SK-N-SH (cell line): ENCODE measurements around the gene BAIAP2L1. TPM values are rescaled to one million over a fixed set of nuclear protein-coding genes. Genes with fewer than 3 reads are reported as not detected.

Source experiments
- CTCF ChIA-PET: fragments of 300-600, 350-600 bp; formaldehyde crosslinking; extraction: SDS; loops from one replicate; lab custom pipeline; 2021; lab: Yijun Ruan, JAX
- POLR2A ChIA-PET: fragments of 350-600 bp; sonication (Branson Sonifier 250); formaldehyde crosslinking; extraction: SDS; loops from one replicate; lab custom pipeline; 2020; ENCODE audit warnings: antibody characterized with exemption, inconsistent platforms; lab: Yijun Ruan, JAX
- DNase-seq: peaks from one replicate; pipeline ENCODE4 v3.0.0; 2012
- H2AFZ ChIP-seq: fragments of 200-600 bp; sonication (generic); 2 replicates; pipeline ENCODE4 v1.8.1; 2016; ENCODE audit warnings: antibody characterized with exemption, mild to moderate bottlenecking, low read depth
- H3F3A ChIP-seq: fragments of 200-600 bp; sonication (generic); replicated peaks from 2 replicates; pipeline ENCODE3; 2016; ENCODE audit warnings: antibody characterized with exemption, mild to moderate bottlenecking; ENCODE audit not compliant: insufficient read depth
- H3K27ac ChIP-seq, 2 experiments: fragments of 200-500 bp in 1 of 2; fragments of 200-600 bp in 1 of 2; sonication (Bioruptor generic) in 1 of 2; sonication (generic), shearing (Covaris generic) in 1 of 2; 2 replicates each; pipeline versions ENCODE4 v1.5.1 to v1.6.1; 2014 to 2016; ENCODE audit warnings: low read depth in 2 of 2, inconsistent platforms in 1 of 2, low read length in 1 of 2, mild to moderate bottlenecking in 1 of 2, mixed read lengths in 1 of 2
- H3K27me3 ChIP-seq: fragments of 200-600 bp; sonication (generic), shearing (Covaris generic); 2 replicates; pipeline ENCODE4 v1.6.1; 2016; ENCODE audit warnings: mixed run types; ENCODE audit not compliant: insufficient read depth
- H3K36me3 ChIP-seq, 2 experiments: fragments of 200-500 bp in 1 of 2; fragments of 200-600 bp in 1 of 2; sonication (Bioruptor generic) in 1 of 2; sonication (generic) in 1 of 2; replicated peaks in 1 of 2; 2 replicates each; pipeline versions ENCODE3 to v1.5.1; 2014 to 2016; ENCODE audit warnings: low read length in 1 of 2, mild to moderate bottlenecking in 1 of 2; ENCODE audit not compliant: insufficient read depth in 2 of 2, control insufficient read depth in 1 of 2
- H3K4me1 ChIP-seq, 2 experiments: fragments of 200-500 bp in 1 of 2; fragments of 200-600 bp in 1 of 2; sonication (Bioruptor generic) in 1 of 2; sonication (generic), shearing (Covaris generic) in 1 of 2; 2 replicates each; pipeline versions ENCODE4 v1.5.1 to v1.6.1; 2014 to 2016; ENCODE audit warnings: low read depth in 1 of 2, low read length in 1 of 2, mixed run types in 1 of 2; ENCODE audit not compliant: insufficient read depth in 2 of 2, control insufficient read depth in 1 of 2
- H3K4me2 ChIP-seq: fragments of 200-600 bp; sonication (generic), shearing (Covaris generic); 2 replicates; pipeline ENCODE4 v1.6.1; 2017; ENCODE audit warnings: mixed run types
- H3K4me3 ChIP-seq, 2 experiments: fragments of 200-500 bp in 1 of 2; fragments of 200-600 bp in 1 of 2; sonication (Bioruptor generic) in 1 of 2; sonication (generic), shearing (Covaris generic) in 1 of 2; 2 replicates each; pipeline versions ENCODE4 v1.5.1 to v1.8.1; 2014 to 2016; ENCODE audit warnings: low read depth in 2 of 2, inconsistent platforms in 1 of 2, low read length in 1 of 2, mild to moderate bottlenecking in 1 of 2, mixed read lengths in 1 of 2, moderate library complexity in 1 of 2
- H3K79me2 ChIP-seq: fragments of 200-600 bp; sonication (generic); 2 replicates; pipeline ENCODE4 v1.8.1; 2017; ENCODE audit warnings: mild to moderate bottlenecking; ENCODE audit not compliant: insufficient read depth
- H3K9ac ChIP-seq: fragments of 200-600 bp; sonication (generic); 2 replicates; pipeline ENCODE4 v1.6.1; 2017; ENCODE audit warnings: mixed run types
- H3K9me2 ChIP-seq: fragments of 200-600 bp; sonication (generic); 2 replicates; pipeline ENCODE4 v1.6.1; 2017; ENCODE audit warnings: mixed run types
- H3K9me3 ChIP-seq: fragments of 200-600 bp; sonication (generic); 2 replicates; pipeline ENCODE4 v1.6.1; 2017; ENCODE audit warnings: mixed run types, mild to moderate bottlenecking, moderate library complexity
- H4K20me1 ChIP-seq: fragments of 200-600 bp; sonication (generic); 2 replicates; pipeline ENCODE4 v1.6.1; 2017; ENCODE audit warnings: mild to moderate bottlenecking, mixed run types; ENCODE audit not compliant: insufficient read depth
- EP300 ChIP-seq, 2 experiments: IDR thresholded peaks; 2 replicates each; pipeline versions ENCODE4 v1.4.0 to v1.6.1; 2012; ENCODE audit warnings: borderline replicate concordance in 1 of 2, low read depth in 1 of 2, low read length in 1 of 2
- FOSL2 ChIP-seq: IDR thresholded peaks from 2 replicates; pipeline ENCODE4 v1.4.0; 2012; ENCODE audit warnings: low read depth, mild to moderate bottlenecking, moderate library complexity, borderline replicate concordance
- MEF2A ChIP-seq: IDR thresholded peaks from 2 replicates; pipeline ENCODE4 v1.4.0; 2012; ENCODE audit warnings: low read depth, borderline replicate concordance
- MXI1 ChIP-seq: IDR thresholded peaks from 2 replicates; pipeline ENCODE4 v1.6.1; 2012; ENCODE audit warnings: mild to moderate bottlenecking, low read depth, low read length, improper control_type of control experiment
- RFX5 ChIP-seq: IDR thresholded peaks from 2 replicates; pipeline ENCODE4 v1.6.1; 2012; ENCODE audit warnings: mild to moderate bottlenecking, improper control_type of control experiment, low read length
- RXRA ChIP-seq: IDR thresholded peaks from 2 replicates; pipeline ENCODE4 v1.4.0; 2012; ENCODE audit warnings: low read depth, mild to moderate bottlenecking, borderline replicate concordance
- SIN3A ChIP-seq: IDR thresholded peaks from 2 replicates; pipeline ENCODE4 v1.6.1; 2012; ENCODE audit warnings: low read depth, mild to moderate bottlenecking, low read length, moderate library complexity, borderline replicate concordance
- SMC3 ChIP-seq: IDR thresholded peaks from 2 replicates; pipeline ENCODE4 v1.6.1; 2012; ENCODE audit warnings: low read depth, low read length, improper control_type of control experiment
- WGBS: methylation state at CpG from one replicate; pipeline ENCODE4 v1.1.6; 2017; ENCODE audit warnings: low lambda C conversion rate; 5-methylcytosine and 5-hydroxymethylcytosine counted together
- polyA plus RNA-seq, 3 experiments: library from polyadenylated mRNA; depleted of rRNA; stranded (reverse); fragments of >200 nt; gene quantifications; 2 replicates each; pipeline ENCODE4 v1.2.3, GENCODE V29; 2012
- TF ChIP-seq, protein P1 (sequence below): fragments of 150-350 bp; IDR thresholded peaks from 2 replicates; pipeline ENCODE4 v1.6.1; 2016; ENCODE audit warnings: mild to moderate bottlenecking, low read depth, low read length
- TF ChIP-seq, protein P2 (sequence below): IDR thresholded peaks from 2 replicates; pipeline ENCODE4 v1.6.1; 2012; ENCODE audit warnings: mild to moderate bottlenecking, low read depth, low read length, moderate library complexity
- TF ChIP-seq, protein P3 (sequence below): fragments of 150-350 bp; IDR thresholded peaks from 2 replicates; pipeline ENCODE4 v1.6.1; 2017; ENCODE audit warnings: antibody characterized with exemption, low read length, low read depth, borderline replicate concordance

Gene BAIAP2L1
- polyA plus RNA-seq, 1 of the 3 experiments (the other 2 are of a cell fraction) = 8.8 TPM

DNA sequence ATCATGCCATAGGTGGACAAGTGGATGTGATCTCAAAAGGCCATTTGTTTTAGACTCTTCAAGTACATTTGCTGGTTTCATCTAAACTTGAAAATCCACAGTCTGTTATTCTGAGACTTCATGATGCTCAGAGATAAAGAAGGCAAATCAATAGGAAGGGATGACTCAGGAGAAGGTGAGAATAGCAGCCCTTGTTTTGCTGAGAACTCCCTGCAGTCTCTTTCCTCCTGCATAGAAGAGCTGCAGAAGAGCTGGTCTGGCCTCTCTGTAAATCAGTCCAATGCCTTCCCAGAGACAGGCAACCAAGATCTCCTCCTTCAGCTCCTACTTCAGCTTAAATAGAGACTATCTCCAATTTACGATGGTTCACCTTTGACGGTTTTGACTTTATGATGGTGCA is 4.0 kb upstream of the BAIAP2L1 start:
- Histone ChIP-seq H3K4me1 (peaks cover 2 to 6% of the 10 kb centered on the region in 2 experiments; a peak in 2 of 4 replicates), H4K20me1 (no peaks in the 10 kb centered on the region), H3K9me3 (no peaks in the 10 kb centered on the region), H3K9me2 (no peaks in the 10 kb centered on the region), H3K36me3 (no peaks in the 10 kb centered on the region), H3K9ac (no peak overlapping the region), H3K4me3 (no peak overlapping the region), H3F3A (peaks cover 2% of the 10 kb centered on the region), H2AFZ (no peak overlapping the region), H3K27me3 (no peaks in the 10 kb centered on the region), H3K4me2 (no peak overlapping the region), H3K27ac (no peak overlapping the region), H3K79me2 (no peaks in the 10 kb centered on the region)
- TF ChIP-seq RXRA = no peak
- no peak for TF ChIP-seq MXI1
- TF ChIP-seq RFX5 = no peak
- TF ChIP-seq, protein P1, sequence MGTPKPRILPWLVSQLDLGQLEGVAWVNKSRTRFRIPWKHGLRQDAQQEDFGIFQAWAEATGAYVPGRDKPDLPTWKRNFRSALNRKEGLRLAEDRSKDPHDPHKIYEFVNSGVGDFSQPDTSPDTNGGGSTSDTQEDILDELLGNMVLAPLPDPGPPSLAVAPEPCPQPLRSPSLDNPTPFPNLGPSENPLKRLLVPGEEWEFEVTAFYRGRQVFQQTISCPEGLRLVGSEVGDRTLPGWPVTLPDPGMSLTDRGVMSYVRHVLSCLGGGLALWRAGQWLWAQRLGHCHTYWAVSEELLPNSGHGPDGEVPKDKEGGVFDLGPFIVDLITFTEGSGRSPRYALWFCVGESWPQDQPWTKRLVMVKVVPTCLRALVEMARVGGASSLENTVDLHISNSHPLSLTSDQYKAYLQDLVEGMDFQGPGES = no peak
- TF ChIP-seq, protein P2, sequence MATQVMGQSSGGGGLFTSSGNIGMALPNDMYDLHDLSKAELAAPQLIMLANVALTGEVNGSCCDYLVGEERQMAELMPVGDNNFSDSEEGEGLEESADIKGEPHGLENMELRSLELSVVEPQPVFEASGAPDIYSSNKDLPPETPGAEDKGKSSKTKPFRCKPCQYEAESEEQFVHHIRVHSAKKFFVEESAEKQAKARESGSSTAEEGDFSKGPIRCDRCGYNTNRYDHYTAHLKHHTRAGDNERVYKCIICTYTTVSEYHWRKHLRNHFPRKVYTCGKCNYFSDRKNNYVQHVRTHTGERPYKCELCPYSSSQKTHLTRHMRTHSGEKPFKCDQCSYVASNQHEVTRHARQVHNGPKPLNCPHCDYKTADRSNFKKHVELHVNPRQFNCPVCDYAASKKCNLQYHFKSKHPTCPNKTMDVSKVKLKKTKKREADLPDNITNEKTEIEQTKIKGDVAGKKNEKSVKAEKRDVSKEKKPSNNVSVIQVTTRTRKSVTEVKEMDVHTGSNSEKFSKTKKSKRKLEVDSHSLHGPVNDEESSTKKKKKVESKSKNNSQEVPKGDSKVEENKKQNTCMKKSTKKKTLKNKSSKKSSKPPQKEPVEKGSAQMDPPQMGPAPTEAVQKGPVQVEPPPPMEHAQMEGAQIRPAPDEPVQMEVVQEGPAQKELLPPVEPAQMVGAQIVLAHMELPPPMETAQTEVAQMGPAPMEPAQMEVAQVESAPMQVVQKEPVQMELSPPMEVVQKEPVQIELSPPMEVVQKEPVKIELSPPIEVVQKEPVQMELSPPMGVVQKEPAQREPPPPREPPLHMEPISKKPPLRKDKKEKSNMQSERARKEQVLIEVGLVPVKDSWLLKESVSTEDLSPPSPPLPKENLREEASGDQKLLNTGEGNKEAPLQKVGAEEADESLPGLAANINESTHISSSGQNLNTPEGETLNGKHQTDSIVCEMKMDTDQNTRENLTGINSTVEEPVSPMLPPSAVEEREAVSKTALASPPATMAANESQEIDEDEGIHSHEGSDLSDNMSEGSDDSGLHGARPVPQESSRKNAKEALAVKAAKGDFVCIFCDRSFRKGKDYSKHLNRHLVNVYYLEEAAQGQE = no peak
- no peak for TF ChIP-seq SIN3A
- TF ChIP-seq FOSL2 = no peak
- TF ChIP-seq, protein P3, sequence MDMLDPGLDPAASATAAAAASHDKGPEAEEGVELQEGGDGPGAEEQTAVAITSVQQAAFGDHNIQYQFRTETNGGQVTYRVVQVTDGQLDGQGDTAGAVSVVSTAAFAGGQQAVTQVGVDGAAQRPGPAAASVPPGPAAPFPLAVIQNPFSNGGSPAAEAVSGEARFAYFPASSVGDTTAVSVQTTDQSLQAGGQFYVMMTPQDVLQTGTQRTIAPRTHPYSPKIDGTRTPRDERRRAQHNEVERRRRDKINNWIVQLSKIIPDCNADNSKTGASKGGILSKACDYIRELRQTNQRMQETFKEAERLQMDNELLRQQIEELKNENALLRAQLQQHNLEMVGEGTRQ = no peak
- TF ChIP-seq EP300 (IDR thresholded peaks at IDR 0.05; ENCODE audit: borderline replicate concordance in 1 of 2, low read depth in 1 of 2, low read length in 1 of 2) = no peak
- TF ChIP-seq SMC3 = no peak
- TF ChIP-seq MEF2A = no peak
- ChIA-PET CTCF (interaction anchor here (1.1 to 9.0 kb wide), 4 partner anchors 9 to 437 kb away, joined by 3 to 124 read pairs (median 8); no protein-coding TSS in a partner anchor), POLR2A (no interaction called here)
- no peak for DNase-seq
- 85% methylated on average over 2 of the region's 2 CpGs for WGBS
